CD4-positive, alpha-beta T cell treated with Interleukin-10 for 1 hour (primary cell): ENCODE results near the gene SEMA3G.

ENCODE experiments used
- DNase-seq: peaks from one replicate; pipeline ENCODE4 v3.0.0-alpha.2; 2020

The SEMA3G gene

GRCh38 chr3:52407779-52408178 lies 37.1 kb downstream of the SEMA3G start:
- no peak for DNase-seq

- DNase-seq: no peak
Measured at GRCh38 chr3:52406791-52407510, 38.0 kb downstream of the SEMA3G start.

GRCh38 chr3:52406231-52406661 lies 38.7 kb downstream of the SEMA3G start:
- DNase-seq: no peak

- DNase-seq: no peak
Measured at GRCh38 chr3:52405601-52406110, 39.2 kb downstream of the SEMA3G start.

GRCh38 chr3:52405066-52405465 lies 39.8 kb downstream of the SEMA3G start:
- no peak for DNase-seq

GRCh38 chr3:52404391-52404790 lies 40.5 kb downstream of the SEMA3G start:
- no peak for DNase-seq

- DNase-seq: no peak
Measured at GRCh38 chr3:52403955-52404354, 40.9 kb downstream of the SEMA3G start.

GRCh38 chr3:52403271-52403841 lies 41.5 kb downstream of the SEMA3G start:
- DNase-seq: no peak

GRCh38 chr3:52402706-52403270 lies 42.1 kb downstream of the SEMA3G start:
- no peak for DNase-seq

- DNase-seq: no peak
Measured at GRCh38 chr3:52402101-52402521, 42.8 kb downstream of the SEMA3G start.

GRCh38 chr3:52401551-52401950 lies 43.4 kb downstream of the SEMA3G start:
- no peak for DNase-seq

- DNase-seq: no peak
Measured at GRCh38 chr3:52401021-52401420, 43.9 kb downstream of the SEMA3G start.

- no peak for DNase-seq
Measured at GRCh38 chr3:52400275-52400793, 44.6 kb downstream of the SEMA3G start.

- no peak for DNase-seq
Measured at GRCh38 chr3:52399593-52399992, 45.3 kb downstream of the SEMA3G start.

- no peak for DNase-seq
Measured at GRCh38 chr3:52399131-52399530, 45.8 kb downstream of the SEMA3G start.

GRCh38 chr3:52398670-52399081 lies 46.2 kb downstream of the SEMA3G start:
- DNase-seq: no peak

GRCh38 chr3:52397676-52398399 lies 47.1 kb downstream of the SEMA3G start:
- no peak for DNase-seq

- no peak for DNase-seq
Measured at GRCh38 chr3:52396907-52397591, 47.9 kb downstream of the SEMA3G start.

GRCh38 chr3:52396011-52396906 lies 48.6 kb downstream of the SEMA3G start:
- no peak for DNase-seq

GRCh38 chr3:52395503-52395865 lies 49.4 kb downstream of the SEMA3G start:
- DNase-seq: no peak

- DNase-seq: no peak
Measured at GRCh38 chr3:52394751-52395502, 50.0 kb downstream of the SEMA3G start.
